Uterus (tissue), 2 donors: ENCODE results near the gene SEC14L6.

ENCODE experiments used
- CTCF ChIP-seq, 4 experiments: fragments of 200-600 bp in 2 of 4; fragments of 450-650 bp in 2 of 4; sonication (generic) in 2 of 4; IDR thresholded peaks; one replicate each; pipeline ENCODE4 v1.5.1; 2016 to 2019; ENCODE audit warnings: antibody characterized with exemption in 4 of 4, mild to moderate bottlenecking in 2 of 4, moderate library complexity in 1 of 4
- POLR2A ChIP-seq, 2 donors: fragments of 450-650 bp; IDR thresholded peaks; one replicate each; pipeline ENCODE4 v1.6.1; 2016; ENCODE audit warnings: antibody characterized with exemption in 2 of 2, mild to moderate bottlenecking in 1 of 2, moderate library complexity in 1 of 2

GRCh38 chr22:30539368-30539767, 7.2 kb downstream of the SEC14L6 start:
- TF ChIP-seq CTCF (IDR thresholded peaks at IDR 0.05): no peak
- TF ChIP-seq POLR2A (IDR thresholded peaks at IDR 0.05): no peak
